Ectodermal cell (in vitro differentiated cells): Measurements from ENCODE around the gene NCR2.

ENCODE experiments used
- H3K27ac ChIP-seq: 2 replicates; pipeline ENCODE4 v1.7.0; 2013; ENCODE audit warnings: mild to moderate bottlenecking, low read depth, low read length; ENCODE audit not compliant: insufficient read depth, poor library complexity, severe bottlenecking
- H3K27me3 ChIP-seq: 2 replicates; pipeline ENCODE4 v1.7.0; 2013; ENCODE audit warnings: mild to moderate bottlenecking, low read length; ENCODE audit not compliant: insufficient read depth, control insufficient read depth, poor library complexity, severe bottlenecking
- H3K36me3 ChIP-seq: one replicate; pipeline ENCODE4 v1.7.0; 2013; ENCODE audit warnings: low read length; ENCODE audit not compliant: control insufficient read depth, insufficient read depth
- H3K4me1 ChIP-seq: one replicate; pipeline ENCODE4 v1.7.0; 2013; ENCODE audit warnings: low read length; ENCODE audit not compliant: control insufficient read depth, insufficient read depth
- H3K4me3 ChIP-seq: 2 replicates; pipeline ENCODE4 v1.7.0; 2013; ENCODE audit warnings: low read depth, low read length, control low read depth; ENCODE audit not compliant: insufficient read depth
- H3K9me3 ChIP-seq: 2 replicates; pipeline ENCODE4 v1.7.0; 2013; ENCODE audit warnings: mild to moderate bottlenecking, low read length, moderate library complexity; ENCODE audit not compliant: control insufficient read depth
- WGBS, 2 experiments: methylation state at CpG; one replicate each; pipeline ENCODE4 v1.1.7; 2013; ENCODE audit warnings: missing lambda C conversion rate in 2 of 2; 5-methylcytosine and 5-hydroxymethylcytosine counted together

The NCR2 gene

DNA sequence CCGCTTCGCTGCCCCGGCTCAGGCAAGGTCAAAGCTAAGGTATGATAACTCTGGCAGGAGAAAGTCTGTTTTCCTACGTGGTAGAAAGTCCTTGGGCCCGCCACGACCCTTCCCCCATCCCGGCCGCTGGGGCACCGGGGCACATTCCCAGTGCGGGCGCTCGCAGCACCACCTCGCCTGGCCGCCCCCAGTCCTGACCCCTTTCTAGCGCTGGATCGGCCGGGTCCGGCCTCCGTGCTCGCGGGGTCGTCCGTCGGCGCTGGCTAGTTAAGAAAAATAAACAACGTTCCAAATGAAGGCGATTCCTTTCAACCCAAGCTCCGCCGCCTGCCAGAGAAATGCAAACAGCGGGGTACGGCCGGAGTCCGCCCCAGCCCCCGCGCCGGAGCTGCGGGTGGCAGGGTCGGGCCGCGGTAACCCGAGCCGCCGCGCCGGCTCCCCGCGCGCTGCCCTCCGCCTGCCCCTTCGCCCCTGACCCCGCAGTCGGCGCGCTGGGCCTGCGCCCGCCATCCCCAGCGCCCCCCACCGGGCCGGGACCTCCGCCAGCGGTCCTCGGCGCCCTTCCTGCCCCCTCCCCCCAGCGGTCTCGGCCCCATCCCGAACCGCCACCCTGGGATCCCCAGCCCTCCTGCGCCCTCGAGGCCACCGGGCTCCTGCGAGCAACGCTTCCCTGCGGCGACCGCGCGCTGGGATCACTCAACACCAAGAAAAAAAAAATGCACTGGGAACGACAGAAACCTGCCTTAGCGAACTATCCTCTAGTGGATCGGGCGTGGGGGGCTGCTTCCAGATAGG lies 37.6 kb downstream of the NCR2 start:
- WGBS, 2 experiments = 0 to 1% methylated on average over 81 of the region's 81 CpGs
- H3K27me3 ChIP-seq = peaks cover 97% of the 10 kb centered on the region
- H3K27ac ChIP-seq = no peak overlapping the region
- H3K4me1 ChIP-seq = peaks cover 50% of the 10 kb centered on the region
- no peaks in the 10 kb centered on the region for H3K36me3 ChIP-seq
- H3K9me3 ChIP-seq = no peaks in the 10 kb centered on the region
- peak overlapping the region; percentile 18 for H3K4me3 ChIP-seq

DNA sequence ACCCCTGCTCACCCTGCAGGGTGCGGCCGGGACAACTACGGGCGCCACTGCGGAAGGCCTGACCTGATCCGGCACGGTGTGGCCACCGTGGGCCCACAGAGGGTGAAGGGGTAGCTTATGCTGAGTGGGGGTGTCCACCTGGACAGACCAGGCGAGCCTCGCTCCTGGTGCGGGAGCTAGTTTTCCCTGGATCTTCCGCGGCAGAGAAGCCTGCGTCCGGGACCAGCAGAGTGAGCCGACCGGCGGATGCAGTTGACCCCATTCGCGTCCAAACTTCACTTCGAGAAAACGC lies 38.2 kb downstream of the NCR2 start:
- 1 to 2% methylated on average over 22 of the region's 22 CpGs for WGBS, 2 experiments
- Histone ChIP-seq H3K27me3 (peaks cover 98% of the 10 kb centered on the region), H3K4me1 (peaks cover 50% of the 10 kb centered on the region), H3K36me3 (no peaks in the 10 kb centered on the region), H3K9me3 (no peaks in the 10 kb centered on the region), H3K27ac (no peak overlapping the region), H3K4me3 (peak overlapping the region; percentile 18)

- 1% methylated on average over 65 of the region's 65 CpGs for WGBS, 2 experiments
- Histone ChIP-seq H3K4me3 (peak overlapping the region; percentile 18), H3K27me3 (peaks cover 100% of the 10 kb centered on the region), H3K36me3 (no peaks in the 10 kb centered on the region), H3K4me1 (peaks cover 50% of the 10 kb centered on the region), H3K9me3 (no peaks in the 10 kb centered on the region), H3K27ac (no peak overlapping the region)
These were observed 38.7 kb downstream of the NCR2 start for GRCh38 chr6:41373919-41374617.

- Histone ChIP-seq H3K9me3 (no peaks in the 10 kb centered on the region), H3K4me1 (peaks cover 50% of the 10 kb centered on the region), H3K36me3 (no peaks in the 10 kb centered on the region), H3K27ac (no peak overlapping the region), H3K27me3 (peaks cover 100% of the 10 kb centered on the region), H3K4me3 (no peak overlapping the region)
- 1% methylated on average over 44 of the region's 46 CpGs for whole genome bisulfite sequencing, 2 experiments
These were observed 39.5 kb downstream of the NCR2 start for GRCh38 chr6:41374618-41375590.

DNA sequence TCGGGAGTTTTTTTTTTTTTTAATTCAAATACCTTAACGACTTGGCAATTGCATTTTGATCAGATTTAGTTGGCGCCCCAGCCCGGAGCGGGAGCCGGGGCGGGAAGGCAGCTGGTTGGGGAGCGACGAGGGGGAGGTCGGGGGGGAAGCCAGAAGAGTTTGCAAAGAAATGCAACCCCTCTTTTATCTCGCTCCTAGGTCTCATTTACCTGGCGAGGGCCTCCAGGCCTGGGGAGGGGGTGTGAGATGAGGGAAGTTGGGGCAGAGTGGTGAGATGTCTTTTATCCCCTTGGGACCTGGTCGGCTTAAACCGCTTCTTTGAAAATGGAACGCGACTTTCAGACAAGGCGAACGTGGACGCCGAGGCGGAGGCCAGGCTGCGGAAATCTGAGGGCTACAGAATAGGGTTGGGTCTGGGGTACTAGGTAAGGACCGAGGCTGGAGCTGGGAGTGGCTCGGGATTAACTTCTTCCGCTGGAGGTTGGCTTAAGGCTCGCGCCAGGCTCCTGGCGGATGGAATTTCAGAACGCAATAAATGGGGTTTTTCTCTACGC lies 40.3 kb downstream of the NCR2 start:
- peaks cover 99% of the 10 kb centered on the region for H3K27me3 ChIP-seq
- no peaks in the 10 kb centered on the region for H3K36me3 ChIP-seq
- no peak overlapping the region for H3K27ac ChIP-seq
- H3K4me3 ChIP-seq = no peak overlapping the region
- WGBS, 2 experiments = 2% methylated on average over 29 to 30 of the region's 30 CpGs
- H3K9me3 ChIP-seq = no peaks in the 10 kb centered on the region
- H3K4me1 ChIP-seq = peaks cover 47% of the 10 kb centered on the region

DNA sequence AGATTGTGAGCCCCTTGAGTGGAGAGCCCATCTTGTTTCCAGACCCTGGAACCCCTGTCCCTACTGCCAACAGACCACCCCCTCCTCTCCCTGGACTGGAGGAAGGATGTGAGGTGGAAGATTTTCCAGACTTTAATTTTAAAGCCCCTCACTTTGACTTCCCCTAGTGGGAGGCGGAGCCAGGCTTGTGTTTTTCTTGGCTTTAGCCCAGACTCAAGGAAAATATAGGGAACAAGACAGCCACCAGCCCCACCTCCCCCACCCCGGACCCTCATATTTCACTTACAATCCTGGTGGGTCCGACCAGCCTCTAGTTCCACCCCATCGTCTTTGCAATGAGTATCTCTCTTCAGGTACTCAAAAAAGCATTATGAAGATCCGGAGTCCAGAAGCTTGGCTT lies 40.8 kb downstream of the NCR2 start:
- Histone ChIP-seq H3K9me3 (no peaks in the 10 kb centered on the region), H3K27me3 (peaks cover 99% of the 10 kb centered on the region), H3K27ac (no peak overlapping the region), H3K4me1 (peaks cover 42% of the 10 kb centered on the region), H3K4me3 (no peak overlapping the region), H3K36me3 (no peaks in the 10 kb centered on the region)
- WGBS, 2 experiments = 34 to 37% methylated on average over 5 of the region's 5 CpGs

DNA sequence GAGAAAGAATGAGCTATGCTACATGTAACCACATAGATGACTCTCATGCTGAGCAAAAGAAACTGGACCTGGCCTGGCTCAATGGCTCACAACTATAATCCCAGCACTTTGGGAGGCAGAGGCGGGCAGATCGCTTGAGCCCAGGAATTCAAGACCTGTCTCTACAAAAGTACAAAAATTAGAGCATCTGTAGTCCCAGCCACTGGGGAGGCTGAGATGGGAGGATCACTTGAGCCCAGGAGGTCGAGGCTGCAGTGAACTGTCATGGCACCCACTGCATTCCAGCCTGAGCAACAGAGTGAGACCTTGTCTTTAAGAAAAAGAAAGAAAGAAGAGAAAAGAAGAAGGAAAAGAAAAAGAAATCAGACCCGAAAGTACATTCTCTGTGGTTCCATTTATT lies 41.7 kb downstream of the NCR2 start:
- H3K27me3 ChIP-seq = peaks cover 99% of the 10 kb centered on the region
- no peaks in the 10 kb centered on the region for H3K36me3 ChIP-seq
- no peak overlapping the region for H3K4me3 ChIP-seq
- H3K27ac ChIP-seq = no peak overlapping the region
- no peaks in the 10 kb centered on the region for H3K9me3 ChIP-seq
- 69 to 76% methylated on average over 4 of the region's 4 CpGs for WGBS, 2 experiments
- peaks cover 35% of the 10 kb centered on the region for H3K4me1 ChIP-seq

GRCh38 chr6:41379306-41379705 lies 43.9 kb downstream of the NCR2 start:
- H3K4me3 ChIP-seq = no peak overlapping the region
- peaks cover 94% of the 10 kb centered on the region for H3K27me3 ChIP-seq
- H3K4me1 ChIP-seq = peaks cover 17% of the 10 kb centered on the region

DNA sequence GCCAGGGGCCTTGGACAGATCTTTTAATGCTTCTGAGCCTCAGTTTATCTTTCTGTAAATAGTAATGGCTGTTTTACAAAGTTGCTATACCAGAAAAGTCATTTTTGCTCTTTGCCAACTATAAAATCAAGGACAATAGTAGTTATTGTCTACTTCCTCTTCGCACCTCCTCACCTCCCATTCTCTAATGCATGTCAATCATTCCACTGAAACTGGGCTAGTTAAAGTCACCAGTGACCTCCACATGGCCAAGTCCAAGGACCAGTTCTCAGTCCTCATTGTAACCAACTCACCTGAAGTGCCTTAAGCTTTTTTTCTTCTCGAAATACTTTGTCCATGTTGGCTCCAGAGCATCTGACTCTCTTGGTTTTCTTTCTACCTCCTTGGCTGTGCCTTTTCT lies 51.2 kb downstream of the NCR2 start:
- H3K4me3 ChIP-seq = no peak overlapping the region
- H3K27me3 ChIP-seq = peaks cover 74% of the 10 kb centered on the region
- no peaks in the 10 kb centered on the region for H3K9me3 ChIP-seq
- no peaks in the 10 kb centered on the region for H3K4me1 ChIP-seq
- no peaks in the 10 kb centered on the region for H3K36me3 ChIP-seq
- WGBS, 2 experiments = 83 to 84% methylated on average over 2 of the region's 2 CpGs
- H3K27ac ChIP-seq = no peak overlapping the region

More at GRCh38 chr6:41379306-41379705, 43.9 kb downstream of the NCR2 start:
- no peaks in the 10 kb centered on the region for H3K36me3 ChIP-seq
- no peak overlapping the region for H3K27ac ChIP-seq
- no peaks in the 10 kb centered on the region for H3K9me3 ChIP-seq
